Sigmoid colon (tissue), 3 donors: Measurements from ENCODE around the gene PRSS57.

ENCODE experiments used
- CTCF ChIP-seq, 4 experiments: fragments of 450-650 bp in 3 of 4; fragments of 200-600 bp in 1 of 4; IDR thresholded peaks; one replicate each; pipeline ENCODE4 v1.5.1; 2016 to 2019; ENCODE audit warnings: antibody characterized with exemption in 4 of 4, mild to moderate bottlenecking in 3 of 4, moderate library complexity in 2 of 4
- POLR2A ChIP-seq, 2 donors: fragments of 450-650 bp; IDR thresholded peaks; one replicate each; pipeline ENCODE4 v1.6.1; 2016; ENCODE audit warnings: antibody characterized with exemption in 2 of 2, mild to moderate bottlenecking in 2 of 2, moderate library complexity in 2 of 2

- TF ChIP-seq CTCF (IDR thresholded peaks at IDR 0.05) = no peak
- no peak for TF ChIP-seq POLR2A (IDR thresholded peaks at IDR 0.05)
Observed at GRCh38 chr19:663682-664117, 31.6 kb downstream of the PRSS57 start.
